Endothelial cell of umbilical vein (primary cell): ENCODE measurements around the gene CIROP.

ENCODE experiments used
- EZH2 ChIP-seq: IDR thresholded peaks from 2 replicates; pipeline ENCODE4 v1.6.1; 2012; ENCODE audit warnings: borderline replicate concordance, low read depth, mild to moderate bottlenecking, moderate library complexity, low read length, inconsistent platforms; ENCODE audit not compliant: severe bottlenecking
- FOS ChIP-seq: IDR thresholded peaks from 2 replicates; pipeline ENCODE4 v1.6.1; 2011; ENCODE audit warnings: mild to moderate bottlenecking, low read length, moderate library complexity, borderline replicate concordance; ENCODE audit not compliant: insufficient read depth
- GATA2 ChIP-seq: IDR thresholded peaks from 2 replicates; pipeline ENCODE4 v1.7.0; 2011; ENCODE audit warnings: low read depth, mild to moderate bottlenecking, moderate library complexity, mixed read lengths, low read length; ENCODE audit not compliant: insufficient read length, insufficient read depth
- JUN ChIP-seq: IDR thresholded peaks from 2 replicates; pipeline ENCODE4 v1.6.1; 2011; ENCODE audit warnings: borderline replicate concordance, low read depth; ENCODE audit not compliant: insufficient read length, insufficient read depth
- MYC ChIP-seq: IDR thresholded peaks from one replicate; pipeline ENCODE4 v1.6.1; 2011; ENCODE audit warnings: mild to moderate bottlenecking, low read depth, low read length
- POLR2A ChIP-seq: IDR thresholded peaks from 2 replicates; pipeline ENCODE4 v1.6.1; 2012; ENCODE audit warnings: low read depth, mild to moderate bottlenecking, control low read depth, low read length
- POLR2AphosphoS5 ChIP-seq: IDR thresholded peaks from 2 replicates; pipeline ENCODE4 v1.6.1; 2012; ENCODE audit warnings: low read depth, mild to moderate bottlenecking, control low read depth, low read length, moderate library complexity; ENCODE audit not compliant: insufficient read depth
- TF ChIP-seq, protein P1 (sequence below), 2 donors: IDR thresholded peaks; 1 replicate in 1 of 2; 2 replicates in 1 of 2; pipeline ENCODE4 v1.5.1; 2011; ENCODE audit warnings: low read length in 2 of 2, mild to moderate bottlenecking in 2 of 2, moderate library complexity in 2 of 2, control low read depth in 1 of 2, inconsistent platforms in 1 of 2, low read depth in 1 of 2; ENCODE audit not compliant: insufficient read depth in 1 of 2; ENCODE audit errors: extremely low read depth in 1 of 2
- TF ChIP-seq, protein P2 (sequence below): IDR thresholded peaks from 2 replicates; pipeline ENCODE4 v1.6.1; 2011; ENCODE audit not compliant: insufficient read depth, insufficient read length

DNA sequence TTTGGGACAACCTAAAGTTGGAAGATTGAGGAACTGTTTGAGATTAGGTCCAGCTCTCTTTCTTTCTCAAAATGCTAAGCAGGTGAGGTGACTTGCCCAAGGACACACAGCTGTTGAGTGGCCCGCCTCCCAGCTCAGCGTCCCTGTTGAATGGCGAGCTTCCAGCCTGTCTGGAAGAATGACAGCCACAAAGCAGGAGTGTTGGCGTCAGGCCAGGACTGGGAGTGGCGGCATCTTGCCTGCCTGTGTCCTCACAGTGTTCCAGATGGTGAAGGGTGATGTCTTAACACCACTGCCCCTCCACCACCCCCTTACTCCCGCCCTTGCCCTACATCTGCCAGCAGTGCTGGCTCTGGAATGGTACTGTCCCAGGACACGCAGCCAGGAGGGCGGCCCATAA lies 18.6 kb upstream of the CIROP start:
- TF ChIP-seq, protein P1, sequence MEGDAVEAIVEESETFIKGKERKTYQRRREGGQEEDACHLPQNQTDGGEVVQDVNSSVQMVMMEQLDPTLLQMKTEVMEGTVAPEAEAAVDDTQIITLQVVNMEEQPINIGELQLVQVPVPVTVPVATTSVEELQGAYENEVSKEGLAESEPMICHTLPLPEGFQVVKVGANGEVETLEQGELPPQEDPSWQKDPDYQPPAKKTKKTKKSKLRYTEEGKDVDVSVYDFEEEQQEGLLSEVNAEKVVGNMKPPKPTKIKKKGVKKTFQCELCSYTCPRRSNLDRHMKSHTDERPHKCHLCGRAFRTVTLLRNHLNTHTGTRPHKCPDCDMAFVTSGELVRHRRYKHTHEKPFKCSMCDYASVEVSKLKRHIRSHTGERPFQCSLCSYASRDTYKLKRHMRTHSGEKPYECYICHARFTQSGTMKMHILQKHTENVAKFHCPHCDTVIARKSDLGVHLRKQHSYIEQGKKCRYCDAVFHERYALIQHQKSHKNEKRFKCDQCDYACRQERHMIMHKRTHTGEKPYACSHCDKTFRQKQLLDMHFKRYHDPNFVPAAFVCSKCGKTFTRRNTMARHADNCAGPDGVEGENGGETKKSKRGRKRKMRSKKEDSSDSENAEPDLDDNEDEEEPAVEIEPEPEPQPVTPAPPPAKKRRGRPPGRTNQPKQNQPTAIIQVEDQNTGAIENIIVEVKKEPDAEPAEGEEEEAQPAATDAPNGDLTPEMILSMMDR (IDR thresholded peaks at IDR 0.05; ENCODE audit: extremely low read depth in 1 of 2, insufficient read depth in 1 of 2, low read depth in 1 of 2, low read length in 2 of 2) = no peak
- no peak for TF ChIP-seq FOS
- no peak for TF ChIP-seq POLR2A
- no peak for TF ChIP-seq JUN
- TF ChIP-seq EZH2 = no peak
- TF ChIP-seq GATA2 = no peak
- TF ChIP-seq MYC = no peak
- no peak for TF ChIP-seq POLR2AphosphoS5
- TF ChIP-seq, protein P2, sequence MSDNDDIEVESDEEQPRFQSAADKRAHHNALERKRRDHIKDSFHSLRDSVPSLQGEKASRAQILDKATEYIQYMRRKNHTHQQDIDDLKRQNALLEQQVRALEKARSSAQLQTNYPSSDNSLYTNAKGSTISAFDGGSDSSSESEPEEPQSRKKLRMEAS = no peak
